Measurements from ENCODE around the gene ITPR1.

Gene ITPR1

GRCh38 chr3:4740397-4741105 lies 247.4 kb downstream of the ITPR1 start:
- in situ Hi-C loops (cut with MboI; ENCODE audit: low pct_unique_long_range_greater_than_20kb, low sequenced_read_pairs): no loop called here
- peak; percentile 16 for DNase-seq

- DNase-seq: no peak
- in situ Hi-C loops (cut with MboI; ENCODE audit: low pct_unique_long_range_greater_than_20kb, low sequenced_read_pairs): no loop called here
Measured at GRCh38 chr3:4741106-4741403, 247.9 kb downstream of the ITPR1 start.

- in situ Hi-C loops (cut with MboI; ENCODE audit: low pct_unique_long_range_greater_than_20kb, low sequenced_read_pairs): no loop called here
- peak; percentile 92 for DNase-seq
Measured at GRCh38 chr3:4741404-4742307, 248.5 kb downstream of the ITPR1 start.

GRCh38 chr3:4742359-4742758 lies 249.2 kb downstream of the ITPR1 start:
- in situ Hi-C loops (cut with MboI; ENCODE audit: low pct_unique_long_range_greater_than_20kb, low sequenced_read_pairs): no loop called here
- DNase-seq: no peak

GRCh38 chr3:4743371-4743770 lies 250.2 kb downstream of the ITPR1 start:
- DNase-seq: no peak
- in situ Hi-C loops (cut with MboI; ENCODE audit: low pct_unique_long_range_greater_than_20kb, low sequenced_read_pairs): no loop called here

DNA sequence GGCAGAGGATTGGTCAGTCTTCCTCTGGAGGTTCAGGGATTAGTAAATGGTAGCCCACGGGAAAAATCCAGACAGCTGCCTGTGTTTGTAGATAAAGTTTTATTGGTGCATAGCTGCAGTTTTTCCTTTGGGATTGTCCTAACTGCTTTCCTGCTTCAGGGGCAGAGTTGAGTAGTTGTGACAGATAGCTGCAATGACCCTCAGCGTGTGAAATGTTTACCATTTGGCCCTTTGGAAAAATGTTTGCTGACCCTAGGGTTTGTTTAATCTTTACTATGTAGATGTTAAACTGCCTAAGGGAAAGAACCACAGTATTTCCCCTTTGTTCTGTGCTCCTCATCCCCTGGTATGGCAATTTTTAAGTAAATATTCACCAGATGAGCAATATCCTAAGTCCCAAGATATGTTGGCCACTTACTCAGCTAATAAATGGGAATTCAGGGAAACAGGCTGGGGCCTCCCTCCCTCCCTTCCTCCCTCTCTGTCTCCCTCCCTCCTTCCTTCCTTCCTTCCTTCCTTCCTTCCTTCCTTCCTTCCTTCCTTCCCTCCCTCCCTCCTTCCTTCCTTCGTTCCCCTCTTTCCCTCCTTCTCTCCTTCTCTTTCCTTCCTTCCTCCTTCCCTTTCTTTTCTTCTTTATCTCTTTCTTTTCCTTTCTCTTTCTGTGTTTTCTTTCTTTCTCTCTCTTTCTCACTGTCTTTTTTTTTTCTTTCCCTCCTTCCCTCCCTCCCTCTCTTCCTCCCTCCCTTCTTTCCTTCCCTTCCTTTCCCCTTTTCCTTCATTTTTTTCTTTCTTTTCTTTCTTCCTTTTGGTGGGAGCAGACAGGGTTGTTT lies 251.5 kb downstream of the ITPR1 start:
- DNase-seq: no peak
- in situ Hi-C loops (cut with MboI; ENCODE audit: low pct_unique_long_range_greater_than_20kb, low sequenced_read_pairs): no loop called here

DNA sequence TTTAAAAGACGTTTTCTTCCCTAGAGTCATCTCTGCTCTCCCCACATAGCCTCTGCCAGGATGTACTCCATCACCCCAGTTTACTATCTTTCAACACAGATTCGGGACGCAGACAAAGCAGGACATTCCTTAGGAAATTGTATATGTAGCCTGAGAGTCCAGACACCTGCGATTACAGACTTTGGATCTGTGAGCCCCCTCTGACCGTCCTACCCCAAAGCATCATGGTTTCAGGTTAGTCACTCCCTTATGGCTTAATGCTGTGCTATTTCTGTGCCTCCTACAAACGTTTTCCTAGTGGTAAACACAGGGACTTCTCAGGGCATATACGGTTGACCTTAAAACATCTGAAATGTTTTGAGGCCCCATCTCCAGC lies 252.1 kb downstream of the ITPR1 start:
- no peak for DNase-seq
- in situ Hi-C loops (cut with MboI; ENCODE audit: low pct_unique_long_range_greater_than_20kb, low sequenced_read_pairs): no loop called here

GRCh38 chr3:4746241-4746958 lies 253.3 kb downstream of the ITPR1 start:
- in situ Hi-C loops (cut with MboI; ENCODE audit: low pct_unique_long_range_greater_than_20kb, low sequenced_read_pairs): no loop called here
- no peak for DNase-seq

DNA sequence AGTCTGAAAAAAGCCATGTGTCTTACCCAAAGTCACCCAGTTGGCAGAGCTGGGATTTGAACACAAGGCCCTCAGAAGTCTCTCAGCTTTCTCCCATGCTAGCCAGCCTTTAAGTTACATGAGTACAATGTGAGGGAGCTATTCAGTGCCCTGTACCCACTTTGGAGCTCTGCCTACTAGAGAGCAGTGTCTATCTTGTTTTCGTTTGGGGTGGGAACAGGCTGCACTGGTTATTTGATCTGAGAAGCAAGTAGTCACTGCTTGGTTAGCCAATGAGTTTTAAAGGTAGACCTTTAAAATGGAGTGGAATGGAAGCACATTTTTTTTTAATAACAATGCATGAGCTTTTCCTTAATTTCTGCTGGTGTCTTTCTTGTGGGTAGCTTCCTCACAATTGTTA lies 255.0 kb downstream of the ITPR1 start:
- no peak for DNase-seq
- in situ Hi-C loops (cut with MboI; ENCODE audit: low pct_unique_long_range_greater_than_20kb, low sequenced_read_pairs): no loop called here

DNA sequence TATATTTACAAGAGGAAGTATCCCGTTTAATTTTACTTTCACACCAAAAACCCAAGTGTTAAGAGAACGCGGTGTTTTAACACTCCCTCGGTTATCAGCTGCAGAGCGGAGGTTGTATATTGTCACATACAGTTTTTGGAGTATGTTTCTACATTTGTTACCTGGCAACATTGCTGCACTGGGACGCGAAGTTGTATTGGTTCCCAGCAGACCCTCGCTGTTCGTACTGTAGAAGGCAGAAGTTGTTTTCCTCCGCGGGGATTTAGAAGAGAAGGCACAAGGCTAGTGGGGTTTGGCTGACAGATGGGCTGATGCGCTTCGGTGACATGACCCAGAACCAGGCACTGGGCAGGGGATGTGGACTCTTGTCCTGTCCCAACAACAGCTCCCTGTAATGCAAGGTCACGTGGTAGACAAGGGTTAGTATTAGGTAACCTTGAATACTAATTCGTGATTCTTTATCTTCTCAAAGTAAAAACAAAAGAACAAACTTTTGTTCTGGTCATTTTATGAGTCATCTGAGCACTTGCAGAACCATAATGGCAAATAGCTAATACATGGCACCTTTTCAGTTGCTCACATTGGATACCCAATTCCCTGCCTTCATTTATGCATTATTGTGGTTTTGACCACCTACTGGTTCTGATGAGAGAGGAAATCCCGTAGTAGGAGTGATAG lies 255.7 kb downstream of the ITPR1 start:
- in situ Hi-C loops (cut with MboI; ENCODE audit: low pct_unique_long_range_greater_than_20kb, low sequenced_read_pairs): no loop called here
- DNase-seq: no peak

GRCh38 chr3:4749567-4750002 lies 256.4 kb downstream of the ITPR1 start:
- in situ Hi-C loops (cut with MboI; ENCODE audit: low pct_unique_long_range_greater_than_20kb, low sequenced_read_pairs): no loop called here
- DNase-seq: no peak

DNA sequence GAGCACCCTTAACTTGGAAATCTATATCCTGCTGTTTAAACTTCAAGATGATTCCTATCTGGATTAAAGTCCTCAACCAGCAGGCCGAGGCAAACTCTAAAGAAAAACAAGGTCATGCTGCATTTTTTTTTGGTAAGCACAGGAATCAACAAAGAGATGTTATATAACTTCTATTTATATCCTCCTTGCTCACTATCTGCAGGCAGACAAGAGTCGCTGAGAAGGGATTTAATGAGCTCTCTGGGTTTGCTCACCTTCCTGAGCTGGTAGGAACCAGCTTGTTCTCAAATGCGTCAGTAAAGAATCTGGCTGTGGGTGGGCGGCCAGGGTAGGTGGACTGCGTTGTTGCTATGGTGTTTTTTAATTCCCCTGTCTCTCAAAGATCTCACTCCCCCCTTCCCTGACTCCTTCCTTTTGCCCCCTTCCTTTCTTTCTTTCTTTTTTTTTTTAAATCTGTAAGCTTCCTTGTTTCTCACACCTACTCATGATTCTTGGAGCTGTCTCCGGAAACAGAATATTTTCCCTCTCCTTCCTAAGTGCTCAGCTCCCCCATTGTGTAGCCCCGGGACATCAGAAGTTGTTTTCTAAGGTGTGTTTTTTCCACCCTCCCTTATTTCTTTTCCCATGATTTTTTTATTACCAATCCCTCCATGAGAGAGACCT lies 257.3 kb downstream of the ITPR1 start:
- peak; percentile 49 for DNase-seq
- in situ Hi-C loops (cut with MboI; ENCODE audit: low pct_unique_long_range_greater_than_20kb, low sequenced_read_pairs): no loop called here

GRCh38 chr3:4751029-4751501 lies 257.9 kb downstream of the ITPR1 start:
- no peak for DNase-seq
- in situ Hi-C loops (cut with MboI; ENCODE audit: low pct_unique_long_range_greater_than_20kb, low sequenced_read_pairs): no loop called here

- DNase-seq: peak; percentile 60
- in situ Hi-C loops (cut with MboI; ENCODE audit: low pct_unique_long_range_greater_than_20kb, low sequenced_read_pairs): no loop called here
Measured at GRCh38 chr3:4751502-4752101, 258.5 kb downstream of the ITPR1 start.

- in situ Hi-C loops (cut with MboI; ENCODE audit: low pct_unique_long_range_greater_than_20kb, low sequenced_read_pairs): no loop called here
- peak; percentile 62 for DNase-seq
Measured at GRCh38 chr3:4752201-4753072, 259.3 kb downstream of the ITPR1 start.

- no peak for DNase-seq
- in situ Hi-C loops (cut with MboI; ENCODE audit: low pct_unique_long_range_greater_than_20kb, low sequenced_read_pairs): no loop called here
Measured at GRCh38 chr3:4753073-4753691, 260.0 kb downstream of the ITPR1 start.
